Tibial nerve (tissue), 4 donors: ENCODE data around the gene GAL3ST2.

Experiments
- CTCF ChIP-seq, 5 experiments: fragments of 200-600 bp in 3 of 5; fragments of 450-650 bp in 2 of 5; sonication (generic) in 3 of 5; IDR thresholded peaks; one replicate each; pipeline ENCODE4 v1.5.1; 2016 to 2019; ENCODE audit warnings: antibody characterized with exemption in 5 of 5, mild to moderate bottlenecking in 3 of 5, moderate library complexity in 2 of 5
- EP300 ChIP-seq, 2 donors: sonication (generic); formaldehyde crosslinking; IDR thresholded peaks; one replicate each; pipeline ENCODE4 v1.6.1; 2017; ENCODE audit warnings: antibody characterized with exemption in 2 of 2, mild to moderate bottlenecking in 1 of 2
- POLR2A ChIP-seq, 2 donors: fragments of 450-650 bp; IDR thresholded peaks; one replicate each; pipeline ENCODE4 v1.6.1; 2017; ENCODE audit warnings: antibody characterized with exemption in 2 of 2, mild to moderate bottlenecking in 2 of 2, moderate library complexity in 2 of 2

DNA sequence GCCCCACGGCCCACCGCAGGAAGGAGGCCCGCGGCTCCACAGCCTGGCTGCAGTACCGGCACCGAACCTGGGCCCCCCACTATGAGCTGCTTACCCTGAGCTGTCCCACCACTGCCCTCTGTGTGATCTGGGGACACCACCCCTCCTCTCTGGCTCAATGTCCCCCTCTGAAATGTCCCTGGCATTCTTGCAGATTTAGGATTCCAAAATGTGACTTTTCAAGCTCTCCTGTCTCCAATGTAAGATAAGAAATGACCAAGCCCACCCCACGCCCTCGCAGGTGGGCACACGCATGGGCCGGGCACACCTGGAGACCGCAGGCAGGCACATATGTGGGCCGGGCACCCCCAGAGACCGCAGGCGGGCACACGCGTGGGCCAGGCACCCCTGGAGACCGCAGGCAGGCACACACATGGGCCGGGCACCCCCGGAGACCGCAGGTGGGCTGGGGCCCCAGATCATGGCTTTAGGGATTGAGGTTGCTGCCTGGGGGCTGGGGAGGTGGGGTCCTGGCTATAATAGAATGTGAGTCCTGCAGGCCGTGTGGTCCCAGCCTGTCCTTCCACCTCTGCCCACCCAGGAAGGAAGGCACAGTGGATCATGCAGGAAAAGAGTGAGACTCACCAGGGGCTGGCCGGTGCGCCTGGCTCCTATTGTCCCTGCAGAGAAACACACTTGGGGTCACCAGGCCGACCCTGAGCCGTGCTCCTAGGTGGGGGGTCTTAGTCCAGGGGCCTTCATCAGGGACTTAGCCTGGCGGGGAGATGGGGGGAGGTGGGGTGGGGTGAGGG, 74.9 kb downstream of the GAL3ST2 start:
- TF ChIP-seq EP300 (IDR thresholded peaks at IDR 0.05) (no peak), POLR2A (IDR thresholded peaks at IDR 0.05) (no peak), CTCF (IDR thresholded peaks at IDR 0.05) (no peak)
